HG02642 (cell line): Measurements from ENCODE around the gene OTUD4.
"Not testable (repeated sequence)": the region's sequence is repeated elsewhere in the genome, so short reads cannot be mapped to it uniquely, and the experiment has no call there.

ENCODE experiments used
- ATAC-seq: cut with Tn5 transposase; IDR thresholded peaks from one replicate; pipeline ENCODE4 v1.9.1; 2021; ENCODE audit warnings: mild to moderate bottlenecking; ENCODE audit not compliant: unreplicated experiment, poor library complexity

The OTUD4 gene

DNA sequence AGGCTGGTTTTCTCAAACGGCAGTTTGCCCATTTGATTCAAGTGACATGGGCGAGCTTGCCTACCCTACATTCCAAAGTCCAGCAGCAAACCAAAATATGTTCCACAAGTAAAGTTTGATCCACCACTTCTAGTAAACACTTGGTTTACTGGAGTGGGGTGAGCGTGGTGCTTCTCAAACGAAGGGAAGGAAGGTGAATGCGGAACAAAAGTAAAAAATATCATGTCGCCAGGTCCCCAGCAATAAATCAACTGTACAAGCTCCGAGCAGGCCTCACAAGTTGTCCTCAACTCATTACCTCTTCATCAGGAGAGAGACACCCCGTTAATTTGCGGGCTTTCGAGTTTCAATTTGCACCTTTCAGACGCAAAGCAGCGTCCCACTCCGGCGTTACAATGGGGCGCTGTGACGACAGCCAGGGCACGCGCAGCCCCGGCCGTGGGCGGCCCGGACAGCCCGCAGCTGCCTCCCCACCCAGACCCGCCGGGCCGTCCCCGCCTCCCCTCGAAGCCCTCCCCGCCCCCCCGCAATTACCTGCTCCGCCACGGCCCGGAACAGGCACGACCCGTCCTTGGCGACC is 1.0 kb downstream of the OTUD4 start:
- ATAC-seq: peak; percentile 47

DNA sequence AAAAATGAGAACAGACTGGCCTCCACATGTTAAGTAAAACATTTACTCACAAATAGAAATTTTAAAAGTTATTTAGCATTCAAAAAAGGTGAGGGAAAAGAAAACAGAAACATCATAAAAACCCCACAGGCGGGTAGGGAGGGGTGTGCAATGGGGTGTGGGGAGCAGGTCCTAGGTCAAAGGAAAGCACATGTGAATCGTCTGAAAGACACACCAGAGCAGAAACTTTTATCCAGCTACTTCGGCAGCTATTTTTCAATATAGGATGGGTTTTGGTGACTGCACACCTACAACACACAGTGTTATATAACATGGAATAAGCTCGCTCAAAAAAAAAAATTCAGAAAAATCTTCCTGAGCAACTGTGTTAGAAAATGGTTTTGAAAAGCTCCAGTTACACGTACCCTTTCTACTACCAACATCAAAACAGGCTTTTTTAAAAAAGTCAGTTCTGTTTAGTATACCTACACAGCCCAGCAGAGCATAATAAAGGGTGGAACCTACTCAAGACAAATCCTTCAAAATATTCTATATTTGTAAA is 1.6 kb downstream of the OTUD4 start:
- ATAC-seq: no peak

DNA sequence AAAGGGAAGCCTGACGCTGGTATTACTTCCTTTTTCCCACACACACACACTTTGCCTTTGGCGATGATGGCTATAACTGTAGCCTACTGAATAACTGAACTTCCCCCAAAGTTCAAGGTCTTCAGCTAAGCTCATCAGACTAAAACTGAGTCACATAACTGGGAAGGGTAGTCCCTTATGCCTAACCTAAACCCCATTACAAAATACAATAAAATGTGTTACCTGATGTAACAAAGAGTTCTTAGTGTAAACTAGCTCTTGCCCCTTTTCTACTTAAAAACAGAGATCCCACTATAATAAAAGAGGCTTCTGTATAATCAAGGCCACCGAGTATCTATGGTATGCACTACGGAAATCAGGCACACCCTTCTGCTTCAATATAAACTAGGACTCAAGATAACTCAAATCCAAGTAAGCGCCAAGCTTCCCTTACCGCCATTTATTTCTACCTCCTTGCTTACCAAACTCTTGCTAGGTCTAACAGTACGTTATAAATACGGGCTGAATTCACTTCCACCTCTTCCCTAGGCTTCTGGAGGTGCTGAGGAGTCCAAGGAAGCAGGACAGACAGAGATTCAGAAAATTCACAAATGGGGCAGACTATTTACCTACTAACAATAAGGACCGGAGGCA is 2.4 kb downstream of the OTUD4 start:
- no peak for ATAC-seq

DNA sequence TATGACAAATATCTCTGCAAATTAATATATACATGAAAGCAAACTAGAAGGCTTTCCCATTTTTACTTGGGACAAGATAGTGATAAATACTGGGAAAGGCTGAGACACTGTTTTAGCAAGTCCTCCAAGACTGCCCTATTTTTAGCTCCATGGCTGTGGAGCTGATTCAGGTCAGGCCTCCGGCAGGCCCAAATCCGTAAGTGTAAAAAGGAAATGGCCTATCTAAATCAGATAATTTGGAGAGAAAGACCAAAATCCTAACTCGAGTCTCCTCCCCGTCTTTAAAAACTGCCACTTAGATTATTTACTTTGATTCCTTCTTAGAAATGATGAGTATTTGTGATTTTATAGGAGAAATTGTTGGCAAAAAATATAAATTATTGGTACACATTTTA is 2.9 kb downstream of the OTUD4 start:
- no peak for ATAC-seq

DNA sequence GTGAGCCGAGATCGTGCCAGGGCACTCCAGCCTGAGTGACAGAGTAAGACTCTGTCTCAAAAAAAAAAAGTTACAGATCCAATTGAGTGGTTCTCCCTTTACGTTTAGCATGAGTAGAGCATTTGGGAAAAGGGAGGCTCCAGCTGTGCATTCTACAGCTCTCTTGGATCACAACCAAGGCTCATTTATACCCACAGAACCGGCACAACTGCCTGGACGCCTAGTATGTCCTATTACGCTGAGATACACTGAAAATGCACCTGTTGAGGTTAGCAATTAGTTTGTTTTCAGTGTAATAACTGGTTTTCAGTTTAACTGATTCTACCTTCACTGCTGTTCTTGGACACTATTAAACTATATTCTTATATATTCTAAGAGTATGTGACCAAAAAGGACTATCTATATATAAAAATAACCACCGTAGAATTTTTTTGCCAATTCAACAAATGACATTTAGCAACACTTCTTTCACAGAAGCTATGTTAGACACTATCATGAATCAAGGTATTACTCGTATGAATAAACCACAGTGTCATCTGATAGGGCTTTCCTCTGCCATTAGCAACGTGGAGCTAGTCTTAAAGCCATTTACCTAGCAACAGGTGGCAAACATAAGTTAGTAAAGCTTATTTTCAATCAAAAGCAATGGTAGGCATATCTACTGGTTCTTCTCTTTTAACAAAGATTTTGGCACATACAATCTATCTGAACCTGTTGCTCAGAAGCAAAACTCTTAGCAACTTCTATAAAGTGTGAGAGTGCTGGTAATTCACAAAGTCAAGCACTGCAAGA is 3.6 kb downstream of the OTUD4 start:
- ATAC-seq: no peak

DNA sequence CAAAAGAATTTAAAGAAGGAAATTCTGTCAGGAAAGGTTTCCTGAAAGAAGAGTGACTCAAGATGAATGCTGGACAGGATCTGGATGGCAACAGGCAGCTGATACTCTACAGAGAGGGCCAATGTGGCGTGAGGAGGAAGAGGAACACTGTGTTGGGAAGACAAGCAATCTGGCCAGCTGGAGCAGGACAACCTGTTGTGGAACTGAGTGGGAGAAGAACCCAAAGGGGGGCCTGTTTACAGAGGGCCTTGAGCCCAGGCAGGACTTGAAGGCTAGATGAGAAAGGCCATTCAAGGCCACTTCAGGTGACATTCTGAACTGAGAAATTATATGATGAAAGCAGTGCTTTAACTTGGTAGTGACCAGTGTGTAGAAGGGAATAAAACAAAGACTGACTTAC is 8.5 kb downstream of the OTUD4 start:
- no peak for ATAC-seq

DNA sequence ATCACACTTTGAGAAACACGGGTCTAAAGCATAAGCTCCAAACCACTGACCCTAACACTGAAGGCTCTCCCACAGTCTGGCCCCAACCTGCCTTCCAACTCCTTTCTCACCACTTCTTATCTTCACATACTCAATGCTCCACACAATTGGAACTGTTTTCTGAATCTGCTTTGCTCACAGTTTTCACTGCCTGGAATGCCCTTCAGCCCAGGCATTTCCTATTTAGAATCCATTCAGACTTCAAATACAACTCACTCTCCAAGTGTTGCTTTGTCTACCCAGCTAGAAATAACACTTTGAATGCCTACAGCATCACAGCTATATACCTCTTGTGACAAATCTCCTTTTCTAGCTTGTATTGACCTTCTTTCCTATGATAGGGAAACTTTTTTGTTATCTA is 10.2 kb downstream of the OTUD4 start:
- no peak for ATAC-seq

DNA sequence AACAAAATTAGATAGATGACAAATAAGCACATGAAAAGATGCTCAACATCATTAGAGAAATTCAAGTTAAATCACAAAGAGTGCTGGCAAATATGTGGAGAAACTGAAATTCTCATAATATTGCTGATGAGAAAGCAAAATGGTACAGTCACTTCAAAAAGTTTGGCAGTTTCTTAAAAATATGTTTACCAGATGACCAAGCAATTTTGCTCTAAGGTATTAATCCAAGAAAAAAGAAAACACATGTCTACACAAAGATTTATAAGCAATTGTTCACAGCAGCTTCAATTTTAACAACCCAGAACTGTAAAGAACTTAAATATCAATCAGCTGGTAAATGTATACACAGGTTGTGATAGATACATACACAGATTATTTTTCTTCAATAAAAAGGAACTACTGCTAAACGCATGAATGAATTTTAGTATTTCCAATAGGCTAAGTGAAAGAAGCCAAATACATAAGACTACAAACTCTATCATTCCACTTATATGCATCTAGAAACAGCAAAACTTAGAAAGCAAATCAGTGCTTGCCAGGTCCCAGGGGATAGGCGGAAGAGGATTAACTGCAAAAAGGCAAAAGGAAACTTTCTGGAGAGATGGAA is 11.7 kb downstream of the OTUD4 start:
- ATAC-seq: no peak

DNA sequence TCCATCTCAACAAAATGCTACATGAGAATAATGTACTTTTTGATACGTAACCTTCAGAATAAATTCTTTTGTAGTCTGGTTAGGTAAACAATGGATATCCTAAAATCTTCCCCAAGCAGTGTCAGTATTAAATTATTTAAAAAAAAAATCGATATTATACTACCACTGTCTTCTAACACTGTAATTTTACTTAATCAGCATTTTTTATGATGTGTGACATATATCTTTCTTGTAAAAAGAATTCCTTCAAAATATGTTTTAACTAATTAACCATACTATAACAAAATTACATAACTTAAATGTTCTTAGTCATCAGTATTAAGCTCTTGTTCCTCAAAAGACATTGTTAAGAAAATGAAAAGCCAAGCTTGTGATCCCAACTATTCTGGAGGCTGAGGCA is 12.5 kb downstream of the OTUD4 start:
- no peak for ATAC-seq

DNA sequence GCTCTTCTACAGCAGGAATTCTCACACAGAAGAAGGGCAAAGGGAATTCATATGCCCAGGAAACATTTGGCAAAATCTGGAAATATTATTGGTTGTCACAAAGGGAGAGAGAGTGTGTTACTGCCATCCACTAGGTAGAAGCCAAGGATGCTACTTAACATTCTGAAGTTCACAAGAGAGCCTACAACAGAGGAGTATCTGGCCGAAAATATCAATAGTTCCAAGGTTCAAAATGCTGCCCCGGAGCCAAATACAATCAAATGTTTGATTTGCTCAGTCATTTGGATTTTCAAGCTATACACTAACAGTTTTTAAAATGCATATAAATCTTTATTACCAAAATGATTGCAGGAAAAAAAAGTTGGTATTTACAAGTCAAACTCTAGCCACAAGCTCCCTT is 18.8 kb downstream of the OTUD4 start:
- no peak for ATAC-seq

DNA sequence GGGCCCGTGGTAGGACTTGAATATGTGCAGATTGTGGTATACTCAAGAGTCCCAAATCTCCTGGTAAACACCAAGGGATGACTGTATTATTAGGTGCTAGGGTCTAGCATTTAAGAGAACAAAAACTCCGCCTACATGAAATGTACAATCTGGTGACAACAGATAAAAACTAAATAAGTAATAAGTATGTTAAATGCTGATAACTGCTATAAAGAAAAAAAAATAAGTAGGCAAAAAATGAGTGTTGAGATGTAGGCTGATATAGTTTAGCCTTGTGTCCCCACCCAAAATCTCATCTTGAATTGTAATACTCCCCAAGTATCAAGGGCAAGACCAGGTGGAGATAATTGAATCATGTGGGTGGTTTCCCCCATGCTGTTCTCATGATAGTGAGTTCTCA is 23.4 kb downstream of the OTUD4 start:
- no peak for ATAC-seq

DNA sequence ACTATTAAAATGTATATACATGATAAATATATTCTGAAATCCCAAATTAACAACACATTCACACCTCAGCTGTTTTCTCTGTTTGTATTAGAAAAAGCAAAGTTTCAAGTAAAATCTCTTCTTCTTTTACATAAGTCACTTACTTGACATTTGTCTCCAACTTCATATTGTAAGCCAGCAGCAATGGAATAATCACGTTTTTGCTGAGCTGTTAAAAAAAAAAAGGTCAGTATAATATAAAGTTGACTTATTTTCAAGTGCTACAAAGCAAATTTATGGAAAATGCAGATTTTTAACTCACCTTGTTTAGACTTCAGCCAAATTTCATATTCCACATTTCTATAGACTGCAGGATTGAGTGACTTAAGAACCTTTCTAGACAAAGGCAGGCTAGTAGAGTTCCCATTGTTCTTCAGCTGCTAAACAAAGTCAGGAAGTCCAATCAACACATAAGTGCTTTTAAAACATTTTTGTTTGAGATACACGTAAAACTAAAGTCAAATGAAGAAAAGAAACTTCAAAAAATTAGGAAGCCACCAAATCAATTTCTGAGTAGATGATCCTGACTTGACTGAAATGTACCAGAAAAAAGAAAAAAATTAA is 25.0 kb downstream of the OTUD4 start:
- no peak for ATAC-seq

DNA sequence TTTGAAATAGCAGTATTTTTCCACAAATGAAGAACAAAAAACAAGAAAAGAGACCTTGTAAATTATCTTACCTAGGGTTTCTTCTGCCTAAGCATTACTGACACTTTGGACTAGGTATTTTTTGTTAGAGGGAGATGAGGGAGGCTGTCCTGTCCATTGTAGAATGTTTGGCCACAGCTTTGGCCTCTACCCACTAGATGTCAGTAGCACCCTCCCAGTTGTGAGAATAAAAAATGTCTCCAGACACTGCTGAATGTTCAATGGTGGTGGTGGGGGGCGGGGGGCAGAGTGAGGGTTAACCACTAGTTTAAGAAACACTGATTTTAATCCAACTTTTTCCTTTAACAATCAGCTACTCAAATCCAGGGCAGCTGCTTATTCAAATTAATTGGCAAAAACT is 25.8 kb downstream of the OTUD4 start:
- ATAC-seq: peak; percentile 77

DNA sequence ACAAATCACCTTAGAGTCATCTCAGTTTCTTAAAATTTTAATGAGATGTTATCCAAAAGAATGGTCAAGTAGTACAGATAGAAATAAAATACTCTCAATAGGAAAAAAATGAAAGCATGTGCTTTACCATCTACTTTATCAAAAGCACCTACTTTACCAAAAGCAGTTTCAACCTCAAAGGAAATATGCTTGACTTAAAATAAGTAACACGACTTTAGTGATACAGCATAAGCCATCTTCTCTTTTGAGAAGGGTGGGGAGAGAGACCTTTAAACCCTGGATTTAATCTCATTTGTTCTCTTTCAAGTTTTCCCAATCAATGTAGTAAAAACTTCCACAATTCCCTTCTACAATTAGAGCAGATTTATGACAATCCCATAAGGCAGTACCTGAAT is 26.5 kb downstream of the OTUD4 start:
- no peak for ATAC-seq

DNA sequence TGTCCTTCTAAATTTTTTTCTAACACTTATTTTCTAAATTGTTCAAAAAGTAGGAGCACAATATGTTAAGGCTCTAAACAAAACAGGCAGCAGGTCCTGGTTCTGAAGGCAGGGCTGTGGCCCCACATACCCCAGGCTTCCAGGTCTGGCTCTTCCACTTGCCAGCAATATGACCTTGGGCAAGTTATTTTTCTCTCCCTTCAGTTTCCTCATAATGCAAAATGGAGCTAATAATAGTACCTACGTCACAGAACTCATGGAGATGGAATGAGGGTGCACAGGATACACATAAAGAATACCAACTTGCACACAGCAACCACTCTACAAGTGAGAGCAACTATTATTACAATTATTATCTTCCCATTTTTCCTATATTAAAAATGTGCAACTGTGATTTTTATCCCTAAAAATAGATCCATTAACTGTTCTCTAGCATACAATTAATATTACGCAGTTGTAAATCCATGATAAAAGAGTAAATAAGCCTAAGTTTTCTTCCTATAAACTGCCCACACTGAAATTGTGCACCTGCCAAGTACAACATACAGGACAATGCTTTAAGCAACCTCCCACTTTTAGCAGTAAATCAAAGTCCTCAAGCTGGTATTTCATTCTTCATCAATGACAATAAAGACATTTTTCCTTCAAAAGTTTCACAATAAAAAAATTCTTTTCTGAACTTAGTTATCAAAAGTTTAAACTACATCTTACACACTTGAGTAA is 27.0 kb downstream of the OTUD4 start:
- ATAC-seq: no peak

DNA sequence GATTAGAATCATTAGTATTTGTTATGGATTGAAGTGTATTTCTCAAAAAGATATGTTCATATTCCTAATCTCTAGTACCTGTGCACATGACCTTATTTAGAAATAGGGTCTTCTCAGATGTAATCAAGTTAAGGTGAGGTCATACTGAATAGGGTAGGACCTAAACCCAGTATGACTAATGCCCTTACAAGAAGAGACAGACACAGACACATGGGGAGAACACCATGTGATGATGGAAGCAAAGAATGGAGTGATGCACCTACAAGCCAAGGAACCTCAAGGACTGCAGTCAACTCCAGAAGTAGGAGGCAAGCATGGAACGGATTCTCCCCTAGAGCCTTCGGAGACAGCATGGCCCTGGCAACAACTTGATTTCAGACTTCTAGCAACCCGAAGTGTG is 31.4 kb downstream of the OTUD4 start:
- no peak for ATAC-seq

DNA sequence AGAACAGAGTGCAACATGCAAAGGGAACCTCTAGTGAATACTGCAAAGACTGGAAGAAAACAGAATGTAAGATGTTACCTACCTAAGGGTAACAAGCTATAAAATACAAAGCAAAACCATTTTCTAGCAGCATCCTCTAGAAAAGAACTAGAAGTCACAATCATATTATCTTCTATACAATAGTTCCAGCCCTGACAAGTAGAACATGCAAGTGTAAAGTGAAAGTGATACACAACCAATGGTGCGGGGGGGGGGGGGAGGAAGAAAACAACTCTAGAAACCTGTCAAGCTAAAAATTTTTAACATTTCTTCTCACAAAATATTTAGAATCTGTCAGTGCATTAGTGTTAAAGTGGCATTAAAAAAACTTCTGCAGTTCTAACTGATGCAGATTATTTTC is 44.2 kb downstream of the OTUD4 start:
- ATAC-seq: not testable (repeated sequence)

DNA sequence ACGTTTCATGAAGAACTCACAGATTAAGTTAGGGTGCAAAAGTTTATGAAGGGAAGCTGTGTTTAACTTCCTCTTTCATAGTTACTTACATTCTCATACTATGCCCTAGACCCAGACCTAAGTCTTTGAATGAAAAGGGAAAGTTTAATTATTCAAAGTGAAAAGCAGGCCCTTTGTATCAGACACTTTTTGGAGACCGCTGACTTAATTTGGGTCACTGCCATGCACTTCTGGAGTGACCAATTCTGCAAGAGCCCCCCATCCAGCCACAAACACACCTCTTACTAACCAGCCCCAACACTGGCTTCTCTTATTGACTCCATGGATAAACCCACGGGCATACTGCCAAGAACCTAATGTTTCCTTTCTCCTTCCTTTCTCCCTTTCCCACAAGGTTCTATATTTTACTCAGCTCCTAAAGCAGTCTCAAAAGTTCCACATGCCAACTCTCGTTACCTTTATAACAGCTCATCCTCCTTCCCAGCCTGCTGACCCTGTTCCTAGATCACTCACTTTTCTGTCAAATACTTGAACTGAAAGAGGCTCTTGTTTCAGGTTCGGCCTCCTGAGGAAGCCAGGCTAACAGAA is 47.8 kb downstream of the OTUD4 start:
- ATAC-seq: peak; percentile 79

DNA sequence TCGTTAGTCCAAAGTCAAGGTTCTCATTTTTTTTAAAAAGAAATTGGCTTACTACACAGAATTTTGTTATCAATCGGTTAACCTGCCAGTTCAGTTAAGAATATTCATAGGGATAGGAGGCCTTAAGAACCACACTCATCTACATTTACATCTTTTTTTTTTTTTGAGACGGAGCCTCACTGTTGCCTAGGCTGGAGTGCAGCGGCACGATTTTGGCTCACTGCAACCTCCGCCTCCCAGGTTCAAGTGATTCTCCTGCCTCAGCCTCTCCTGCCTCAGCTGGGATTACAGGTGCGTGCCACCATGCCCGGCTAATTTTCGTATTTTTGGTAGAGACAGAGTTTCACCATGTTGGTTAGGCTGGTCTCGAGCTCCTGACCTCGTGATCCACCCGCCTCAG is 48.5 kb downstream of the OTUD4 start:
- ATAC-seq: no peak
